Middle frontal gyrus (tissue), 1 donor: ENCODE results near the gene CRABP1.

Experiments
- DNase-seq: peaks from one replicate; pipeline ENCODE4 v3.0.0-alpha.2; 2015; ENCODE audit warnings: low spot score; ENCODE audit errors: extremely low spot score

CRABP1 gene

DNA sequence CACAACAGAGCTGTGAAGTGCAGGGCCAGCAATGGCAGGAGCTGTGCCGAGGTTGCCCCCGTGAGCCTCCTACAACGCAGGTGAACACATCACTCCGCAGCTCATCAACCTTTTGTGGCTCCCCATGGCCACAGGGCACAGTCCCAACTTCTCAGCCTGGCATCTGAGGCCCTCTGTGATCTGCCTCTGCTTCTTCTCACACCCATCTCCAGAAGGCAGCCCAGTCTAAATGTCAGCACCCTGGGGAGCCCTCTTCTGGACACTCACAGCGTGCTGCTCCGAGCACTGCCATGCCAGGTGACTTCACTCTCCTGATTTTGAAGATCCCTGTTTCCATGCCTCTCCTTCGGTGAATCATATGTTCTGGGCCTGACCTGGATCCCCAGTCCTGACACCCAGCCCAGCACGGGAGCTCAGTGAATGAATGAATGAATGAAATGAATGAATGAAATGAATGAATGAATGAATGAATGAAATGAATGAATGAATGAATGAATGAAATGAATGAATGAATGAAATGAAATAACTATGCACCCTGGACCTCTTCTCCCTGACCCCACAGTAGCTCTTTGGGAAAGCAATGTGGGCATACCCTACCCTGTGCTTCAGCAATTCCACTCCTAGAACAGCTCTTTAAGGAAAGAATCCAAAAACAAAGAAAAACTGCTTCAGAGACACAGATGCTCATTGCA, 22.9 kb upstream of the CRABP1 start:
- DNase-seq, result no peak

DNA sequence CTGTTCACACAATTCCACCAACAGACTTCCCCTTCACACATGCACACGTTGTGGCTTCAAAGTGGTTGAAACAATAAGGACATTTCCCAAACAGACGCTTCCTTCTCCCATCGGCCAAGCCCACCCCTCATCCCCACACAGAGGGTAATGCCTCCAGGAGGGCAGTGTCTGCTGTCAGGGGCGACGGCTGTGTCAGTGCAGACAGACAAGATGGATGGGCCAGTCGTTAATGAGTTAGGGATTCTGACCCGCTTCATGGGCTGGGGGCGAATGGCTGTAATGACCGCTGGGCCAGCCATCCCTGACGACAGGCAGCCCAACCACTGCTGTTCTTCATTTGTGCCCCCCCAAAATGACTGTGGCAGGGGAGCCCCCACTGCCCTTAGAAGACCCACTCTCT, 20.6 kb upstream of the CRABP1 start:
- DNase-seq, result no peak

DNA sequence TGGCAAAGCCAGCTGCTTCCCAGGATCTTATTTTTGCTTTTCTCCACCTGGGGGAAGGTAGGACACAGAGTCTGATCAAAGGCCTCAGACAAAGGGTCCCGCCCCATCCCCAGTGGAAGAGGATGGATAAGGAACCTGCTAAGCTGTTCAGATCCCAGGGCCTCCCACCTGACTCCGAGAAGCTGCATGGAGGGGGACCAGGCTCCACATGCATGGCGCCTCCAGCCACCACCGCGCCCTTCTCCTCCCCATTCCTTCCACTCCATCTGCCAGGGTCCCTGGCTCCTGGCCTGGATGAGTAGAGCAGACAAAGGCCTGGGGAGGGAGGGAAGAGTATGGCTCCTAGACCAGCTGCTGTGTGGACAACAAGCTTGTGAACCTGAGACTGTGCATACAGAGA, 20.0 kb upstream of the CRABP1 start:
- no peak for DNase-seq

DNA sequence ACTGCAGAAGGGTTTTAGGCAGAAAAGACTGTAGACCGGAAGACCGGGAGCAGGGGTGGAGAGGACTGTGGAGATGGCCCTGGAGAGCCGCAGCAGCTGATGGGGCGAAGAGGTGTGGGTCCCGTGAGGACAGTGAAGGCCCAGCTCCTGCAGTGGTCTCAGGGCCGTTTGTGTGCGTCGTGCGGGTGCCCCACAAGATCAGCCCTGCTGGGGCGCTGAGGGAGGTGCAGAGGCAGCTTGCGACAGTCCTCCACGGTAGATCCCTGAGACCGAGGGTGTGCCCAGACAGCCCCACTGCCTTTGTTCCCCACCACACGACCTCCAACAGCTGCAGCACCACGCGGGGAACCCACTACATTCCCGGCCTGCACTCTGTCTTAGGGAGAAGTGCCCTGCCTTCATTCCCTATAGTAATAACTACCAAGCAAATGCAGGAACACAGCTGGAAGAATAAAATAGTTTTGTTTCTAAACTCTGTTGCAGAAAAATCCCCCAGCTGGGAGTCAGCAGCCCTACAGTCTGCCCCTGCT, 19.0 kb upstream of the CRABP1 start:
- no peak for DNase-seq

DNA sequence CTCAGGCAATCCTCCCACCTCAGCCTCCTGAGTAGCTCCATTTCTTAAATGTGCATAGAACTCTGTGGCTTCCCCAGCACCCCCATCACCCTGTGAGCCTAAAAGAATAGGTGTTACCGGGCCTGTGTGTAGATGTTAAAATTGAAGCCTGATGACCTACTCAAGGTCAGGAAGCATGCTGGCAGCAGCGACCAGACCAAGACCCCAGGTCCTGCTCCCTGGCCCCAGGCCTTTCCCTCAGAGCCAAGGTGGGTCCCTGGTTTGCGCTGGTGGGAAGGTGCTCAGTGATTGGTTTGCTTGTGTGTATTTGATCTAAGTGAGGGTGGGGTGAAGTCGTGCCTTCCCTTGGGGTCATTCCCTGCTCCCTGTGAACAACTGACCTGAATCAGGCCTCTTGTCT, 18.4 kb upstream of the CRABP1 start:
- DNase-seq, result no peak

DNA sequence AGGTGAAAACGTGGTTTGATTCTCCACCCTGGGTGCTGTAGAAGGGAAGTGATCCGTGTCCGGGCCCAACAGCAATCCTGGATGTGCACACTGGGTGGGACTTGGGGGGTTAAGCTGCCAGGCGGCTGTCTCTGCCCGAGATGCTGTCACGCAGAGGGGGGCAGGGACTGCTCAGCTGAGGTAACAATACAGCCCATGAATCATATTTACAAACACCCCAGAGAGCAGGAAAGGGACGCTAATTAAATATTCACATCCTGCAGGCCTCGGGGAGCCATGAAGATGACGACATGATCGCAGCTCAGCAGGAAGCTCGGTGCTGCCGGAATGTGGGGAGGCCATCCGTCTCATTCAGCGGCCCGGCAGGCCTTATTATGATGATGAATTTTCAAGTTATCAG, 17.9 kb upstream of the CRABP1 start:
- no peak for DNase-seq

DNA sequence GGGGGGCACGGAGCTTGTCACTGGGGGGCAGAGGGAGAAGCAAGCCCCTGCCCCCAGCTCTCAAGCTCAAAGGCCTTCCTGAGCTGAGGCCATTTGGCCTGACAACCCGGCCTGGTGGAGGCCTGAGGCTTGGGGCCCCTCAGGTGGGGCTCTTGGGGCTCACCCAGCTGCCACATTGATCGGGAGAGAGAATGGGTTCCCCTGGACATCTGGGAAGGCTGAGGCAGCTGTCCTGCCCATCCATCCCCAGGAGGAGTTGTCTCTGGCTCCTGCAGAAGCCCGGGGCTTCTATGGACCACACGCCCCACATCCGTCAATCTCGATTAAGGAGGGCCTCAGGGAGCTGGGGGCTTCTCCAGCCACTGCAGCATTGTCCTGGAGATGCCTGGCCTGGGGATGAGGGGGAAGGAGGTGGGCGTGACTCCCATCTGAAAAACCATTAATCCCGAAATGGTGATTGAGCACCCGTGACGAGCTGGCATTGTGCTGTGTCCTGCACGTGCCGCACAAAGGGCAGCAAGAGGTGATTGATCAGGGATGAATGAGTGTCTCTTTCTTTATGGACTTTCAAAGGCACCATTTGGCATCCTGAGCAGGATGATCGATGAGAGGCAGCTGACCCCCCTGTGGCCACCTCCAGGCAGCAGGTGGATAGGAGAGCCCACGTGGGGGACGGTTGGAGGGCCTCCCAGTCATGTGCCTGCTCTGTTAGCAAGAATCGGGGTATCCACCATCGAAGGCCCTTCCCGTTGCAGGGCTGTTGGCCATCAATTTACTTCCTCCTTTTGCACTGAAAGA, 17.2 kb upstream of the CRABP1 start:
- no peak for DNase-seq

DNA sequence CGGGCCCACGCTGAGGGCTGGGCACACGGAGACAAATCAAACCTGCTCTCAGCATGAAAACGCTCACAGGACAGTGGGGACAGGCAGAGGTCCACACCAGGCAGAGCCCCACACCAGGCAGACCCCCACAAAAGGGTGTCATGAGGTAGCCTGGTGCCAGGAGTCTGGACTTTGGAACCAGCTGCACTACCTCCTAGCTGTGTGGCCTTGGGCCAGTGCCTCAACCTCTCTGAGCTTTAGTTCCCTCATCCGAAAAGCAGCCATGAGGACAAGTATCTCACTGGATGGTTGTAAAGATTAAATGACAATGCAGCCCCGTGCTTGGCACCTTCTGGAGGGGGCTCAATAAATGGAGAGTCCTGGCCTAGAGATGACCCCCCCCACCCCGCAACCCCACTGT, 16.5 kb upstream of the CRABP1 start:
- DNase-seq, result no peak

DNA sequence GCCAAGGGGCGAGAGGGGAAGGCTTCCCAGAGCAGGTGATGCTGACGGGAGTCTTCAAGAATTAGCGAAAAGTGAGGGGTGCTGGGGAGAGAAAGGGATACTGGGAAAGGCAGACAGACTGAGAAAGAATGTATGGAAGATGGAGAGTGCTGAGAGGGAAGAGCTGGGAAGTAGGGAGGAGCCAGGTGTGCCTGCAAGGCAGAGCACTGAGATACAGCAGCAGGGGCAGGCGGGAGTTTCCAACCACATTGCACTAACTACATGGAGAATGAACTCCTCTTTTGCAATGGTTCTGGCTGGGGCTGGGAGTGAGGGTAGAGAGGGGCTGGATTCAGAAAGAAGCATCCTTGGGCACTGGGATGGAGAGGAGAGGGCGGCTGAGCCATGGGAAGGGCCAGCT, 16.0 kb upstream of the CRABP1 start:
- DNase-seq, result no peak

DNA sequence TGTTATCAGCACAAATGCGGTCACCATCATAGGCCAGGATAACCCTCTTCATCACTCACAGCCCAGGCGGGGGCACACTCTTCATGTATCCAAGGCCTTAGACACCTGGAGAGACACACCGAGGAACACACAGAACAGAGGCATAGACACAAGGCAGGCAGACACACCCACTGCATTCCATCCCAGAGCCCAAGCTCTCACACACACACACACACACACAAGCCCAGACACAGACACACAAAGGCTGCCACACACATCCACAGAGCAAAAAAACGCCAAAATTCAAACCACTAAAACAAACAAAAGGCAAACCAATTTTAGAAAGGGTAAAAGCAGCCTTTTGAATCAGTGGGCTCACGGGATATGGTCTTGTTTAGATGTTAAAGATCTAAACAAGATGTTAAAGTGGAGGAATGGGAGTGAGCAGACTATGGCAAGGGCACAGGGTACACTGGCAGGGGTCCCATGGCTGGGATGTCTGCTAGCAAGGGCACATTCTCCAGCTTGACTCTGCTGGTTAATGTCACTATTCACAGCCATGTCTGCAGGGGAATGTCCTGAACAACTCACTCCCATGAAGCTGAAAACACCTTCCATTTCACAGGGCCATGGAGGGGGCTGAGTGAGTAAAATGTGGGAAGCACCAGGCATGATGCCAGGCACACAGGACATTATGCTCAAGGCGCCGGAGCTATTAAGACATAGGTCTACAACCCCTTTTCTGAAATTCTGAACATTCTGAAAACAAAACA, 14.9 kb upstream of the CRABP1 start:
- no peak for DNase-seq

DNA sequence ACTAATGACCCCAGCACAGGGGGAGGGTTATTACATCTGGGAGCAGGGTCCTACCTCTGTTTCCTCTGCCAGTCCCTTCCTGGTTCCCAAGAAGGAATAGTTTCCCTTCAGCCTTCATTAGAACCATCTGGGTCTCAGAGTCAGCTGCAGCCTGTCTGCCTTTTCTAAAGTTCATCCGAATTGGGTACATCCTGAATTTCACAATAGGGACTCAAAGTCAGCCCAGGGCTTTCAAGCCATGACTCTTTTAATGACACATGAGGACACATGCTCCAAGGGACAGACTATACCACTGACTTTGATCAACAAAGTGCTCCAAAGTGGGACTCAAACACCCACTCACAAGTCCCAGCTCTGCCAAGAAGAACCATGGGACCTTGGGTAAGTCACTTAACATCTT, 12.7 kb upstream of the CRABP1 start:
- no peak for DNase-seq

DNA sequence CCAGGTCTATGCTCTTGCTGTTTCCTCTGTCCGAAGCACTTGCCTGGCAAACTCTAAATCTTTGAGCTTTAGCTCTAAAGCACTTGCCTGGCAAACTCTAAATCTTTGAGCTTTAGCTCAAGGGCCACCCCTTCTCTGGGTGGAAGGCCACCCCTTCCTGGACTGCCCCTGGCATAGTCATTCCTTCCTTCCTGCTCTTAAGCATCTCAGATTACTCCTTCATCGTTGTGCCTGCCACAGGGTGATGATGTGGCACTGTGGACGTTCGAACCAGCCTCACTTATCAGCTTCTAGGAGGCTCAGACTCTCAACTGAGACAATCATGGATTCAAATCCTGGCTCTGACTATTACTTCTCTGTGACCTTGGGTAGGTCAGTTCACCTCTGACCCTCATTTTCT, 10.5 kb upstream of the CRABP1 start:
- DNase-seq, result no peak

DNA sequence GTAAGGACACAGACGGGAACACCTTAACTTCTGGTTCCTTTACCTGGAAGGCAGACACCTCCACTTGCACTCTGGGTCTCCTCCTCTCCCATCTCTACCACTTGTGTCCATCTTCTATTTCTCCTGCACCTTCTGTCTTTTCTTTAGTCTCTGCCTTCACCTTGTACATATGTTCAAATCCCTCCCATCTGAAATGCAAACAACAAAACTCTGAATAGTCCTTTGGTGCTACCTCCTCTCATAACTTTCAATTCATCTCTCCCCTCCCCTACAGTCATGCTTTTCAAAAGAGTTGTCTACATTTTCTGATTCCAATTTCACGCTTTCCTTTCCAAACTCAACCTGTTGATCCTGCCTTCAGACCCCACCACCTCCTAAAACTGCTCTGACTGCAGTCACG, 5.3 kb upstream of the CRABP1 start:
- no peak for DNase-seq

DNA sequence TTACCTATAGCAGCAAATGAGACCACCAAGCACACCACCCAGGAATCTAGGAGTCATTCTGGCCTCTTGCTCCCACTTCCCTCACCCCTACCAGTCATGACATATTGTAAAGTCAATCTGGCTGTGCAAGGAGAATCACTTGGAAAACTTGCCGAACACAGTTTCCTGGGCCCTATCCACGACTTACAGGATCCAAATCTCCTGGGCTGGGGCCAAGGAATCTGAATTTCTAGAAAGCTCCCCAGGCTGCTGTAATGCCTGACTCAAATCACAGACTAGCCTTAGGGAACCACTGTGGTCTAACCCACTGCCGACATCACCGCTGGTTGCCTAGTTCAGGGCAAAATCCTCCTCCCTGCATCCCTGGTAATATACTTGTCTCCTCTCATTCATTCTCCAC, 4.2 kb upstream of the CRABP1 start:
- DNase-seq, result no peak

DNA sequence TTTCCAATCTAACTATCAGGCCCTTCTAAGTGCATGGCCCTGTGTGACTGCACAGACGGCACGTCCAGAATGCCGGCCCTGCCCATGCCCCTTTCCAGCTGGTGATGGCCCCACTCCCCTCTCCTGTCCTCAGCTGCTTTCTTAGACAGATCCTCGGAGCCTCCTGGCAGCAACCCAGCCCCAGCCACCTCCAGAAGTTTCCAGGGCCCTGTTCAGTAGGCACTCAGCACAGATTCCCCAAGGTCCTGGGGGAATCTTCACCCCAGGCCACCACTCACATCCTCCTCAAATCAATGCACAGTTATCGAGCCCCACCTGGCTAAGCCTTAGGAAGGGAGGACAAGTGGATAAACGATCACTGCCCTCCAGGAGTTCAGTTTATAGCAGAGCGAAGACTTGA, 1.4 kb upstream of the CRABP1 start:
- no peak for DNase-seq

DNA sequence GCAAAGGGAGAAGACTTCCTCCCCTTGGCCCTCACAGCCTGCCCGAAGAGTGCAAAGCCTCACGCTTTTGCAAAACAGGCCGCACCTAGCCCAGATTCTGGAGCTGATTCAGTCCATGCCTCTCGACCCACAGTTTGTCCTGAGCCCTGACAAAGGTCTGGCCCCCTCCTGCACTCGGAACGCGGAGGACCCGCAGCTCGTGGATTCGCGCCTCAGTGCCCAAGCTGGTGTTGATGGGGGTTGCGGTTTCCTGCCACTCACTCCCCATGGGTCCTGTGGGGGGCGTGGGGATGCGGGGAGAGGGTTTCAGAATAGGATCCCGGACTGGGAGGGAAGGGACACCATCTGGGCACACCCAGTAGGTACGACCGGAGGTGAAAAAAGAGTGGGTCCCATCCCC, 594 bp upstream of the CRABP1 start:
- DNase-seq, result no peak

DNA sequence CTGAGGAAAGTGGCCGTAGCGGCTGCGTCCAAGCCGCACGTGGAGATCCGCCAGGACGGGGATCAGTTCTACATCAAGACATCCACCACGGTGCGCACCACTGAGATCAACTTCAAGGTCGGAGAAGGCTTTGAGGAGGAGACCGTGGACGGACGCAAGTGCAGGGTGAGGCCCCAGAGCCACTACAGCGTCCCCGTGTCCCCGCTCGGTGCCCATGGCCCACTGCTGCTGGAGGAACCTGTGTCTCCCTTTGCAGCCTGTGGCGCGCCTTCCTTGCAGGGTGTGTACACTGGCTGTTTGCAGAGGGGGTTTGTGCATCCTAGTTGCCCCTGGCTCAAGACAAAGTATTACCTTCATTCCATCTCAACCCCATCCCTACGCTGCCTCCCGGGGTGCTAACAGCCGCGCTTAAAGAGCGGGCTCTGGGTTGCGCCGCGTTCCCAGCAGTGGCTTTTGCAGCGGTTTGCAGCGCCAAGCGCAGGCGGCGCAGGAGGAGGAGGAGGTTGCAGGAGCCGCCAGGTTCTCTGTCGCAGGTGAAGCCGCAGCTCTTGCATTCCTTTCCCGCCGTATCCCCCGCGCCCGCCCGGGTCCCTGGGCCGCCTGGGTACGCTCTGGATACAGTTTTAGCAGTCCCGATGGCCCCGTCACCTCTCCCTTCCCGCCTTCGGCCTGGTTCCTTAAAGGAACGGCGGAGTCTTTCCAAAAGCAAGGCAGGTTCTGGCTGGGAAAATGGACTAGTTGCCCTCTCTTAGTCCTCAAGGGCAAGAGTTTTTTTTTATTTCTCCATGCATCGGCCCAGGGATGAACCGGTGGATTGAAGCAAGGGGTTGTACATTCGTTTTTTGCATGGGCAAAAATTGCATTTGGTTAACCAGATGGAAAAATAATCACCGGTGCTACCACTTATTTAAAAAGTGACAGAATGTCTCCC, 1.2 kb downstream of the CRABP1 start:
- DNase-seq, result no peak

DNA sequence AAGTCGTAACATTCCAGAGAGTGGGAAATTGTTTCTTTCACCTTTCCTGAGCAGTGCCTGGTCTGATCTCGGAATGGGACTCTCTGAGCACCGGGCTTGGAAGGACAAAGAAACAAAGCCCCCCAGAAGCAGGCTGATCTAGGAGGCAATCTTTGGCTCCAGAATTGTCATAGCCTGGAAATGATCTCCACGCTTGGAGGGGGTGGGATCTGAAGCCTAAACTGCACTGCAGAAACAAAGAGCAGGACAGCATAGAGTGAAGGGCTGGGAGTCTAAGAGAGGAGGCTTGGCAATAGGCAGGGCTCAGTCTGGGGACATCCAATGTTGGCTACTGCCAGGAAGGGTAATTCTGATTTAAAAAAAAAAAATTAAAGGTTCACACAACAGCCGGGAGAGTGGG, 1.9 kb downstream of the CRABP1 start:
- DNase-seq, result no peak

DNA sequence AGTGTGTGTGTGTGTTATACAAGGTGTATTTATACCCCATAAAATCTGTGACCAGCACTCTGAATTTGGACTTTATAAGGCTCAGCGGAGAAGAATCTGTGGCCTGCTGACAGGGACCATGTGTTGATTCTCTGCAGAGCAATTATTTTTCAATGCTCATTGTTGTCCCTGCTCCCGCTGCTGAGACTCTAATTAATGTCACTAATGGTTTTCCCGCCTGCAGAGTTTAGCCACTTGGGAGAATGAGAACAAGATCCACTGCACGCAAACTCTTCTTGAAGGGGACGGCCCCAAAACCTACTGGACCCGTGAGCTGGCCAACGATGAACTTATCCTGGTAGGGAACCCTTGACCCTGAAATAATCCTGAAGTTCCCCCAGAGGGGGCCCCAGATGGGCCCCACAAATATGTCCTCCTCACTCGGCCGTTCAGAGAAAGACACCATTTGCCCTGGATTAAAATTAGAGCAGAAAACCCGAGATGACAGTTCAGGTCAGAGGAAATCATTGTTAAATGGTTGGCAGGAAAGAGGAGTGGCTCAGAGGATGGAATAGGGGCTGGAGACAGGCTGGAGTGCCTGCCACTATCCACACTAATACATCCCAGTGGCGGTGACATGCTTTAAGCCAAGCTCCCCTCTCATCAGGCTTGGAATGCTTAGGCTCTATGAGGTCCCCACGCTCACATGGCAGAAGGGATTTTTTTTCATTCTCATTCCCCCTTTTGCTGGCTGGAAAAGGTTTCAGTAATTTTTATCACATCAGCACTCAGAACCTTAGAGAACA, 3.3 kb downstream of the CRABP1 start:
- DNase-seq, result no peak

DNA sequence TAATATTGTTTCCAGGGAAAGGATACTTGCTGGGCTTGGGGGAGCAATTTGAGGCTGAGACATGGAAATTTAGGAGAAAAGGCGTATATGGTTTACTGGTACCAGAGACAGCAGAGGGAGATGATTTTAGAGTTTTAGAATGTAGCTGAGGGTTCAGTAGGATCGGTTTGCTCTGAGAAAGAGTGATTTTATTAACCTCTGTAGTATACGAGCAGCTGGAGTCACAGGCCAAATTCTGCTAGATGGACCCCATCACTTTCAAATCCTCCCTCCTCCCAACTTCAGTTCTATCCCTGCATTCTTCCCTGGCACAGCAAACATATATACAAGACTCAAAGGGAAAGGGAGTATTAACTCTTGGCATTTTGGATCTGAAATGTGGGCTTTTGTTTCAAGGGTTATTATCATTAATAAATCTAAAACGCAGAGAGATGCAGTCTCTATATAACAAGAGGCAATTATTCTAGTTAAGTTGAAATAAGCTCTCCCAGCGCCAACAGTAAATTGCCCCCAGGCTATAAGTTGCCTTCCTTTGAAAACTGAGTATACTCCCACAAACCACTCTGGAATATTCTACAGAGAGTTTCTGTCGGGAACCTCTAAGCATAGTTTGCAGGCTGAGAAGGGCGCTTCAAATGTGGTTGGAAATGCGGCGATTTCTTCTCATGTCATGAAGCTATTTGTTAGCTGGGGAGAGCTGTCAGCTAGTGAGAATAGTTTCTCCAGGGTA, 5.4 kb downstream of the CRABP1 start:
- DNase-seq, result no peak
